Skin of body (tissue), 2 donors: Measurements from ENCODE around the gene ABRAXAS1. TPM values are rescaled to one million over a fixed set of nuclear protein-coding genes. Genes with fewer than 3 reads are reported as not detected.
A peak's percentile ranks its signal among the peaks of the same experiment; 100 is the strongest.
"Not testable (repeated sequence)": the region's sequence is repeated elsewhere in the genome, so short reads cannot be mapped to it uniquely, and the experiment has no call there.

Experiments
- DNase-seq: peaks from one replicate; lab custom pipeline; 2025; lab: John Stamatoyannopoulos, UW
- total RNA-seq: library from RNA; depleted of rRNA; stranded (reverse); fragments of >200 nt; gene quantifications from one replicate; pipeline ENCODE4 v1.2.3, GENCODE V29; 2014

Gene ABRAXAS1
- total RNA-seq: 14.1 TPM

- DNase-seq: peak; percentile 84
Measured at GRCh38 chr4:83484500-83485461, at the start of gene ABRAXAS1. ABRAXAS1 (minus strand) TSS chr4:83485100; CDS start chr4:83485072, 28 bp downstream.

DNA sequence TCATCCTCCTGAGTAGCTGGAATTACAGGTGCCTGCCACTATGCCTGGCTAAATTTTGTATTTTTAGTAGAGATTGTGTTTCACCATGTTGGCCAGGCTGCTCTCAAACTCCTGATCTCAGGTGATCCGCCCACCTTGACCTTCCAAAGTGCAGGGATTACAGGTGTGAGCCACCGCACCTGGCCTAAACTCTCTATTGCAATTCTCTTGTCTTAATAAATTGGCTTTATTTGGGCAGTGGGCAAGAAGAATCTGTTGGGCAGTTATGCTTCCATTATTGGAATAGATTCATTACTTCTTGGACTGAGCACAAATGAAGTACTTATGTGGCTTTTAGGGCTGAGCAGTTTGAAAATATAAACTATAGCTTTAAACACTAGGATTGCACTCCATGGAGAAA, 42.8 kb upstream of the ABRAXAS1 start:
- no peak for DNase-seq

DNA sequence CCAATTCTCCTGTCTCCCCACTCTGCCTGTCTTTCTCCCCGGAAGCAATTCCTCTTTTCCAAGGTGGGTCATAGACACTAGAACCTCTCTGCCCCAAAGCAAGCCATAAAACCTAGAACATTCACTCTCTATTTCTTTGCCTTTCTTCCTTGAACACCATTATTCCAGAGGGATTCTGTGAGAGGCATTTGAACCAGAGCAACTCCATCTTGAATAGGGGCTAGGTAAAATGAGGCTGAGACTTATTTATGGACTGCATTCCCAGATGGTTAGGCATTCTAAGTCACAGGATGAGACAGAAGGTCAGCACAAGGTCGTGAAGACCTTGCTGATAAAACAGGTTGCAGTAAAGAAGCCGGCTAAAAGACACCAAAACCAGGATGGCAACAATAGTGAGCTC, 37.3 kb upstream of the ABRAXAS1 start:
- no peak for DNase-seq

DNA sequence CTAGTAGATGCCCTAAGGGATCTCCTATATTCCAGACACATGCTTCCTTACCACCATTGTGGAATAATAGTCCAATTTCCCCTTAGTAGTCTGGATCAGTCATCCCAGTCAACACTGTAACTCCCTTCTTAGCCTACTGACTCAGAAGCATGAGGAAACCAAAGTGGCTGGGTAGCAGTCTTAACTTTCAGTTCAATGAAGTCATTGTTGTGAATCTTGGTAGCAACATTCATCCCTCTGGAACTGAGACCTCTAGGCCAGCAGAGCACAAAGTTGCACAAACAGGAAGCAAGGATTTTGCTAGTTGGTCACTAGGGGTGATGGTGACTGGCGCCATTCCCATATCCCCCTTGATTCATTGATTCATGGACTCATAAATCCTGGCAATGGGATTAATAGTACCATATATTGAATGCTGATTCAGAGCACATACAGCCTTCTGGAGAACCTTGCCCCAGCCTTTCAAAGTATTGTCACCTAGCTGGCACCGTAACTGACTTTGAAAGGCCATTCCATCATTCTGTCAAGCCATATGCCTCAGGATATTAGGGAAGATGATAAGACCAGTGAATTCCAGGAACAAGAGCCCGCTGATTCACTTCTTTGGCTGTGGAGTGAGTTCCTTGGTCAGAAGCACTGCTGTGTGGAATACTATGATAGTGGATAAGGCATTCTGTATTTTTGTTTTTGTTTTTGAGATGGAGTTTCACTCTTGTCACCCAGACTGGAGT, 31.3 kb upstream of the ABRAXAS1 start:
- no peak for DNase-seq

- DNase-seq: no peak
Measured at GRCh38 chr4:83510442-83510841, 25.5 kb upstream of the ABRAXAS1 start.

DNA sequence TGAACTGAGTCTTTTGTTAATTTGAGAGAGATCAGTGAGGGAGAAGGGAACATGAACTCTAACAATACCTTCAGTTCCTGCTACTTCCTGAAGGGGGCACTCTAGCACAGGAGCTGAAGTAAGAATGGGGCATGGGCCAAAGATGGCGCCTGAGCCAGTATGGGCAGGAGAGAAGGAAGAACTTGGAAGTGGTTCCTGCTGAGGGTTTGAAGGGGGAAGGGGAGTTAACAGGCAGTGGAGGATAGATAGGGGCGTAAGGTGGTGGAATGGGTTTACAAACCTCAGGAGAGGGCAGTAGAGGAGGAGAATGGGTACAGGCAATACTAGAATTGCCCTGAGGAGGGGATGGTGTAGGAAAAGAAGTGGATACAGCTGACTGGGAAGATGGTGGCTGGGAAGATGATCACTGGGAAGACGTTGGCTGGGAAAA, 24.3 kb upstream of the ABRAXAS1 start:
- not testable (repeated sequence) for DNase-seq

GRCh38 chr4:83504996-83505395, 20.1 kb upstream of the ABRAXAS1 start:
- no peak for DNase-seq

DNA sequence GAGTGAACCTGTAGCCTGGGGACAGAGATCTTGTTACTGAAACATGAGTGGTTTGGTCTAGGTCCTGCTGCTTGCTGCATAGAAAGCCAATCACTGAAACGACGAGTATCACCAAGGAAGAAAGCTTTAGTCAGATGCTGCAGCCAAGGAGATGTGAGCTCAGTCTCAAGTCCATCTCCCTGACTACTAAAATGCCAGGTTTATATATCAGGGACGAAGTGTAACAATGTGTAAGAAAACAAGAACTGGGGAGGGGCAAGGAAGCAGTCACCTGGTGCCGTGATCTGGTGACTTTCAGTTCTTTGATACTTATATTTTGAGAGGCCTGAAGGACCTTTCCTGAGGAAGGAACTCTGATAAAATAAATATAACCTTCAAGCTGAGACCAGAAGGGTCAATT, 19.6 kb upstream of the ABRAXAS1 start:
- no peak for DNase-seq

GRCh38 chr4:83503974-83504373, 19.1 kb upstream of the ABRAXAS1 start:
- no peak for DNase-seq

DNA sequence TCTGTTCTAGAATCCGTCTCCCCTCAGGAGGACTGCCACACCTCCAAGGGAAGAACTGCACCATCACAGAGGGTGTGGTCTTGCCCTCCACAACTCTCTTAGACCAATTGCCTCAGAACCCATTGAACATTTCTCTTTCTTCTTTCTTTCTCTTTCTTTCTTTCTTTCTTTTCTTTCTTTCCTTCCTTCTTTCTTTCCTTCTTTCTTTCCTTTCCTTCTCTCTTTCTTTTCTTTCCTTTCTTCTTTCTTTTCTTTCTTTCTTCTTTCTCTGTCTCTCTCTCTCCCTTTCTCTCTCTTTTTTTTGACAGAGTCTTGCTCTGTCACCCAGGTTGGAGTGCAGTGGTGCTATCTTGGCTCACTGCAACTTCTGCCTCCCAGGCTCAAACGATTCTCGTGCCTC, 16.8 kb upstream of the ABRAXAS1 start:
- not testable (repeated sequence) for DNase-seq

- no peak for DNase-seq
Measured at GRCh38 chr4:83498187-83498586, 13.3 kb upstream of the ABRAXAS1 start.

DNA sequence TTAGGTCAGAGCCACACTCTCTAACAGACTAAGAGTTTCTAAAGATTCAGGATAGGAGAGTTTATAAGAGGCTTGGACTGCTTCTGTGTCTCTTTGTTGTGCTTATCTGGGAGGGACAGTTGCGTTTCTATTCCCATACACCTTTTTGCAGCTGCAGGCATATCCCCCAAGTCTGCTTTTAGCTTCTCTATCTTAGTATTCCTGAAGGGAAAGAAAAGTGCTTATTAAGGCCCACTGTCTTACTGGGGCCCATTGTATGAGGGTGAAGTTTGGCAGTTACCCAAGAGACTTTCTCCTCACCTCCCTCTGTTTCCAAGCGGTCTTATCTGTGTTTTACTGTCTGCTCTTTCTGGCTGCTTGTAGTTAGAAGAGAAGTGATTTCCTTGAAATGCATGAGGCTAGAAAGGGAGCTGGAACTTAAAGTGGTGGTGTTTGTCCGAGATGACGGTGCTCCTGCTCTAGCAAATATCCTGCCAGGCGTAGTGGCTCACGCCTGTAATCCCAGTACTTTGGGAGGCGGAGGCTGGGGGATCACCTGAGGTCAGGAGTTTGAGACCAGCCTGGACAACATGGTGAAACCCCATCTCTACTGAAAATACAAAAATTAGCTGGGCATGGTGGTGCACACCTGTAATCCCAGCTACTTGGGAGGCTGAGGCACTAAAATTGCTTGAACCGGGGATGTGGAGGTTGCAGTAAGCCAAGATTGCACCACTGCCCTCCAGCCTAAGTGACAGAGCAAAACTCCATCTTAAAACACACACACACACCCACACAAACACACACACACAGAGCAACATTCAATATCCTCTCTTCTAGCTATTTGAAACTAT, 11.4 kb upstream of the ABRAXAS1 start:
- DNase-seq: not testable (repeated sequence)

- DNase-seq: no peak
Measured at GRCh38 chr4:83490876-83491450, 6.1 kb upstream of the ABRAXAS1 start.

DNA sequence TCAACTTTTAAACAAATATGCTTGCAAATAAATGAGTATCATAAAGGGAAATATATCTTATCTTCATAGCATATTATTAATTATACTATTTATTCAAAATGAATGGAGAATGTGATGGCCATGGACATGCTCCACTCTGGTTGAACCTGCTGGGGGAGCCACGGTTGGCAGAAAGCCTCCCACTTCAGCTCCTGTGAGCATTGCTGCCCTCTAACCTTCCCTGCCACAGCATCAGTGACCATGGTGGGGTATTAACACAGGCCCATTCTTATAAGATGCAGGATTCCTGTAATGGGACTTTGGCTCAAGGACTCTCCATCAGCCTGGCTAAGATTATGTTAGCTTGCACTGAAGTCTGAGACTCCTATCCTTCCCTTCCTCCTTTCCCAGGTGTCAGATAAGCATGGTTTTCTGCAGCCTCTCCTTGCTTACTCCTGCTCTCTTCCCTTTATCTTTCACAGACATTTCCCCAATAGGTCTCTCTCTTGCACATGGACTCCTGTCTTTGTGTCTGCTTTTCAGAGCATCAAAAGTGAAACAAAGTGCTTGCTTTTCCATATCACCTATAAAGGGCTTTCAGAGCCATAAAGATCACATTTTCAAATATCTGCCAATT, 4.9 kb upstream of the ABRAXAS1 start:
- no peak for DNase-seq

DNA sequence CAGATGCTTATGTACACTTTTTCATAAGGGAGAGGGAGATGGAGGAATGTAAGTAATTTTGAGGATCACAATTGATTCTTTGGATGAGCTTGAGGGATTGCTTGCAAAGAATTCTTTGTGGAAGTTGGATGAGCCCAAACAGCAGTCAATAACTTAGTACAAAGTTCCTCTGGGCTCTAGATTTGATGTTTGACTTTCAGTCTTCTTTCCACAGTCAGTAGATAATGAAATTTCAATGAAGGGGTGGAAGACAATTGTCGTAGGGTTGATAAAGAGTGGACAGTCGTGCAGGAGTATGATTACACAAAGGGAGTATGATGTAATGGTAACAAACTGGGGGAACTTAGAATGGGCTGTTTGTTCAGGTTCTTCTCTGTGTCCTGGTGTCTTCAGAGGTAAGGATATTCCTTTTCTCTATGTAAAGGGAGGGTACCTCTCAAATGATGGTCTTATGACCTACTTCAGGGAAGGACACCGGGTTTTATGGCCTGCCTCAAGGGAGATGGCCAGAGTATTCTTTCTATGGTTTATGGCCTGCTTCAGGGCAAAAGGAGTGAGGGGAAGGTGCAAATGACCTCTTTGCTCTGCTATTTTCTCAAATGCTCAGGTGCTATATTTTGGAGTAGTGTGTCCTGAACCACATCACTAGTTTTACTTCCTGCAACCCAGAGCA, 1.7 kb upstream of the ABRAXAS1 start:
- DNase-seq: no peak

- no peak for DNase-seq
Measured at GRCh38 chr4:83473966-83474365, 10.9 kb downstream of the ABRAXAS1 start.

- DNase-seq: no peak
Measured at GRCh38 chr4:83473423-83473822, 11.5 kb downstream of the ABRAXAS1 start.

DNA sequence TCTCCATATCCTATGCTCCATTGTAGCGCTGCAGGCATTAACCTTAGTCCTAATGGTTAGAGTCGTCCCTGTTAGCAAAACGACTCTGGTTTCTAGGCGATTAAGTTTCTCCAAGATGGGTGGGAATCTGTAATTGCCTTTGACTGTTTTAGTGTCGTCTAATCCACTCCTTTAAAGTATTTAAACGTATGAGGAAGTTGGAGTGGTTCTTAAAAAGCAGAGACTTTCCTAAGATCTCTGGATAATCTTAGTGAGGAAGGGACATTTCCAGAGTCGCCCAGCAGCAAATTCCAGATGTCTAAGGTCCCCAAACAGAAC, 28.8 kb downstream of the ABRAXAS1 start:
- no peak for DNase-seq

- DNase-seq: peak; percentile 99
Measured at GRCh38 chr4:83455281-83456183, 29.4 kb downstream of the ABRAXAS1 start, which contains the start of the genes HELQ and MRPS18C. HELQ (minus strand) TSS chr4:83455823; CDS start chr4:83455693, 130 bp downstream. MRPS18C (plus strand) TSS chr4:83456058; CDS start chr4:83456078, 20 bp downstream.
